ENCODE measurements around the gene SERINC5. TPM values are rescaled to one million over a fixed set of nuclear protein-coding genes. Genes with fewer than 3 reads are reported as not detected.
A peak's percentile ranks its signal among the peaks of the same experiment; 100 is the strongest.

The SERINC5 gene
- total RNA-seq, 1 donor from 2014 or later: 8.3 TPM

DNA sequence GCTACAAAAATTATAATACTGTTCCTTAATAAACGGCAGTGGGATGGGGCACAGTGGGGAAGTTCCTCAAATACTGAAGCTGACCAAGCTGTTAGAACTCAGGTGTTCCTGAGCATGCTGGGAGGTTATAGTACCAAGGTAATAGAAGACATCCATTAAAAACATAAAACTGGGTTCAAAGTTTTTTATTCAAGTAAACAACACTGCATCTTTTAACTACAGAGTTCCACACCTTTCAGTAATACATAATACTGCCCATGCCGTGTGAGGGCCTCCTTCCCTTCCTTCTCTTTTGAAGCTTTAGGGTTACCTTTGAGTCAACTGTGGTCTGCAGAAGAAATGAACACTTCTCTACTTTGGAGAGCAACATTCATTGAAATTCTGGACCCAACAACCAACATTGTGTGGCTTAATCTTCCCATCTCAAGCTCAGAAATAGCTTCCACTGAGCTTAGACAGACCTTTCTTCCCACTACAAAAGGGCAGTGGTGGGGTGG lies 43.6 kb downstream of the SERINC5 start:
- TF ChIP-seq CTCF (conservative IDR thresholded peaks at IDR 0.05): no peak
- H3K27ac Mint-ChIP-seq (ENCODE audit: unreplicated experiment): no peak overlapping the region
- no peak overlapping the region for H3K4me3 Mint-ChIP-seq
- H3K36me3 Mint-ChIP-seq (ENCODE audit: low read depth): no peaks in the 10 kb centered on the region
- H3K4me1 Mint-ChIP-seq: peaks cover 10% of the 10 kb centered on the region
- no peaks in the 10 kb centered on the region for H3K9me3 Mint-ChIP-seq
- no peaks in the 10 kb centered on the region for H3K27me3 Mint-ChIP-seq (ENCODE audit: low read depth)
- no peak for DNase-seq (ENCODE audit: low read depth, low spot score)

DNA sequence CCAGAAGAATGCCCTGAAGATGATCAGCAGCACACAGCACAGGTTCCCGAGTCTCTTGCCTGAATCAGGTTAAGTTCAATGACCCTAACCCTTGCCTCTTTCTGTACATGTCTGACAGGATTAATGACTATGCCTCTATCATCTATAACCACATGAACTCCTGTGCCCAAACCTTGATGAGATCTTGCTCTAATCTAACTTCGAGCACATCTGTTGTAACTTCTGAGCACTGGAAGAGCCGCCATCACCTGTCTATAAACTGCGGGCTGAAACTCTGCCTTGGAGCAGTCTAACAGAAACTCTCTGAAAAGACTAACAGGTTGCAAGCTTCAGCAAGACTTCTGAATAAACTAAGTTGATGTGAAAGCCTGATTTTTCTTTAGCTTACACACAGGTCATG lies 44.5 kb downstream of the SERINC5 start:
- no peak for DNase-seq (ENCODE audit: low read depth, low spot score)
- Mint-ChIP-seq H3K4me3 (no peak overlapping the region), H3K27me3 (ENCODE audit: low read depth) (no peaks in the 10 kb centered on the region), H3K9me3 (no peaks in the 10 kb centered on the region), H3K4me1 (peaks cover 15% of the 10 kb centered on the region), H3K36me3 (ENCODE audit: low read depth) (no peaks in the 10 kb centered on the region), H3K27ac (ENCODE audit: unreplicated experiment) (no peak overlapping the region)
- TF ChIP-seq CTCF (conservative IDR thresholded peaks at IDR 0.05): no peak

GRCh38 chr5:80210014-80210413 lies 45.8 kb downstream of the SERINC5 start:
- Mint-ChIP-seq H3K4me1 (peaks cover 26% of the 10 kb centered on the region), H3K27ac (ENCODE audit: unreplicated experiment) (no peak overlapping the region), H3K36me3 (ENCODE audit: low read depth) (no peaks in the 10 kb centered on the region), H3K9me3 (no peaks in the 10 kb centered on the region), H3K27me3 (ENCODE audit: low read depth) (no peaks in the 10 kb centered on the region), H3K4me3 (no peak overlapping the region)
- no peak for TF ChIP-seq CTCF (conservative IDR thresholded peaks at IDR 0.05)
- DNase-seq (ENCODE audit: low read depth, low spot score): no peak

DNA sequence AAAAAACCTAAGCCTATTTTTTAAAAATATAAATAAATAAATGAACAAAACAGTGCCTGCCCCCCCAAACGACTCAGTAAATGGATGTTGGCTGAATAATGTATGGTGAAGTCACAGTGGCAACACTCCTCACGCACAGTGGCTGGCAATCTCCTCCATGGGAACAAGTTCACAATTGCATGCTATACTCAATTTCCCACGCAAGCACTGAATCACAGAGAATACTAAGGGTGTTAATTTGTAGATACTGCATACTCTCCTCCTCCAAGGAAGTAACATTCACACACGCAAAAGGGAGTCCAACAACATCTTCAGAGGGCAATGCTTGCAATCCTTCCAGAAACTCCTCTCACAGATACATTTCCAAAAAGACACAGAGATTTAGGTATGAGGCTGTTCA lies 47.5 kb downstream of the SERINC5 start:
- Mint-ChIP-seq H3K9me3 (no peaks in the 10 kb centered on the region), H3K36me3 (ENCODE audit: low read depth) (no peaks in the 10 kb centered on the region), H3K4me1 (peaks cover 33% of the 10 kb centered on the region), H3K27me3 (ENCODE audit: low read depth) (no peaks in the 10 kb centered on the region), H3K4me3 (no peak overlapping the region), H3K27ac (ENCODE audit: unreplicated experiment) (peak overlapping the region; percentile 46)
- no peak for TF ChIP-seq CTCF (conservative IDR thresholded peaks at IDR 0.05)
- DNase-seq (ENCODE audit: low read depth, low spot score): no peak

DNA sequence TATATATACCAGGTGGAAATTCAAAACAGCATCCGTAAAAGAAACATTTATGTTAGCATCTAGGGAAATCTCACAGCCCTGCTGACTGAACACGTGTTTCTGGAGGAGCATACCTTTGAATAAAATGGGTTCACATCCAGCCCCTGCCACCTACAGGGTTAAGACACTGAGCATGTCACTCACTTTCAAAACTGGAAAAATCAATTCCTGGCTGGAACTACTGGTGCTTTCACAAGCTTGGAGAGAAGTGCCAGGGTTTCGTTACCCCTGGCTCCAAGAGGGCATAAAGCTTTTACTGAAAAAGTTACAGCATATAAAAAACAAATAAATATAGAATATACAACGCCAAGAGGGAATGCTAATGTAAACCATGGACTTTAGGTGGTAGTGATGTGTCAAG lies 48.0 kb downstream of the SERINC5 start:
- no peak overlapping the region for H3K27ac Mint-ChIP-seq (ENCODE audit: unreplicated experiment)
- H3K4me3 Mint-ChIP-seq: no peak overlapping the region
- DNase-seq (ENCODE audit: low read depth, low spot score): no peak
- H3K9me3 Mint-ChIP-seq: no peaks in the 10 kb centered on the region
- no peaks in the 10 kb centered on the region for H3K36me3 Mint-ChIP-seq (ENCODE audit: low read depth)
- H3K4me1 Mint-ChIP-seq: peaks cover 31% of the 10 kb centered on the region
- no peak for TF ChIP-seq CTCF (conservative IDR thresholded peaks at IDR 0.05)
- no peaks in the 10 kb centered on the region for H3K27me3 Mint-ChIP-seq (ENCODE audit: low read depth)

DNA sequence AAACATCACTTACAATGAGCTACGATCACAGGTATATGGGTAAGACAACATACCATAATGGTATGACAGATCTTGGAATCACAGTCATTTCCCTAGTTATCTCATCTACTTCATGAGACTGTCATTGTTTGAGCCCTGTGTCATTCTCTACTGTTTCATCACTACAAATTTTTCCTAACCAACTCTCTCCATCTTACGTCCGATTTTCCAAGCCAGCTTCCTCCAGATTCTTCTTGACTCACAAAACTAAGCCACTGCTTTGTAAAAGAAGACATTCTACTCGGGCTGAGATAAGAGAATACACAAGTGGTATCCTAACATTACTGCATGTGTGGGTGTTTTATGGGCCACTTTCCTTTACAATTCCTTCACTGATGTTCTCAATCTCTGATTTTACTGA lies 49.6 kb downstream of the SERINC5 start:
- no peaks in the 10 kb centered on the region for H3K27me3 Mint-ChIP-seq (ENCODE audit: low read depth)
- no peaks in the 10 kb centered on the region for H3K36me3 Mint-ChIP-seq (ENCODE audit: low read depth)
- H3K9me3 Mint-ChIP-seq: no peaks in the 10 kb centered on the region
- no peak for DNase-seq (ENCODE audit: low read depth, low spot score)
- H3K4me1 Mint-ChIP-seq: peaks cover 31% of the 10 kb centered on the region
- no peak for TF ChIP-seq CTCF (conservative IDR thresholded peaks at IDR 0.05)
- no peak overlapping the region for H3K4me3 Mint-ChIP-seq
- H3K27ac Mint-ChIP-seq (ENCODE audit: unreplicated experiment): no peak overlapping the region
